Subcutaneous adipose tissue (tissue), 4 donors: ENCODE data around the gene P4HTM. TPM values are rescaled to one million over a fixed set of nuclear protein-coding genes. Genes with fewer than 3 reads are reported as not detected.

Experiments used
- total RNA-seq, 4 donors: library from RNA; depleted of rRNA; stranded (reverse); fragments of >200 nt; gene quantifications; one replicate each; pipeline ENCODE4 v1.1.0, GENCODE V29; 2016
- TF ChIP-seq, protein P1 (sequence below): fragments of 450-650 bp; IDR thresholded peaks from one replicate; pipeline ENCODE4 v1.5.1; 2016; ENCODE audit warnings: low read depth, mild to moderate bottlenecking, control low read depth, antibody characterized with exemption, moderate library complexity

Gene P4HTM
- total RNA-seq, 4 donors from 2014 or later = 15.3 to 30.6 (median 26.0) TPM

DNA sequence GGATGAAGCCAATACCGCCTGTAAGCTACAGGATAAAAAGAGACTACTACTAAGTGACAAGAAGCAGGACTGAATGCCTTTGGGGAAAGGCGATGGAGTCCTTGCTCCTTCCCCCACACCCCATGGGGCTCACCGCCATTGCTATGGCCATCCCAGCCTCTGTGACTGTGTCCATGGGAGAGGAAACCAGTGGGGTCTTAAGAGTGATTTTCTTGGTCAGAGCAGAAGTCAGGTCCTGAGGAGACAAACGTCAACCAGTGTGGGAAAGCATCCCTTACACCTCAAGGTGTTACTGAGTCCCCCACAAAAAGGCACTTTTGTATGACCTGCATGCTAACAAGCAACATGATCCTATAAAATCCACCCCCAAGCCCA, 38.2 kb downstream of the P4HTM start:
- TF ChIP-seq, protein P1, sequence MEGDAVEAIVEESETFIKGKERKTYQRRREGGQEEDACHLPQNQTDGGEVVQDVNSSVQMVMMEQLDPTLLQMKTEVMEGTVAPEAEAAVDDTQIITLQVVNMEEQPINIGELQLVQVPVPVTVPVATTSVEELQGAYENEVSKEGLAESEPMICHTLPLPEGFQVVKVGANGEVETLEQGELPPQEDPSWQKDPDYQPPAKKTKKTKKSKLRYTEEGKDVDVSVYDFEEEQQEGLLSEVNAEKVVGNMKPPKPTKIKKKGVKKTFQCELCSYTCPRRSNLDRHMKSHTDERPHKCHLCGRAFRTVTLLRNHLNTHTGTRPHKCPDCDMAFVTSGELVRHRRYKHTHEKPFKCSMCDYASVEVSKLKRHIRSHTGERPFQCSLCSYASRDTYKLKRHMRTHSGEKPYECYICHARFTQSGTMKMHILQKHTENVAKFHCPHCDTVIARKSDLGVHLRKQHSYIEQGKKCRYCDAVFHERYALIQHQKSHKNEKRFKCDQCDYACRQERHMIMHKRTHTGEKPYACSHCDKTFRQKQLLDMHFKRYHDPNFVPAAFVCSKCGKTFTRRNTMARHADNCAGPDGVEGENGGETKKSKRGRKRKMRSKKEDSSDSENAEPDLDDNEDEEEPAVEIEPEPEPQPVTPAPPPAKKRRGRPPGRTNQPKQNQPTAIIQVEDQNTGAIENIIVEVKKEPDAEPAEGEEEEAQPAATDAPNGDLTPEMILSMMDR = no peak

DNA sequence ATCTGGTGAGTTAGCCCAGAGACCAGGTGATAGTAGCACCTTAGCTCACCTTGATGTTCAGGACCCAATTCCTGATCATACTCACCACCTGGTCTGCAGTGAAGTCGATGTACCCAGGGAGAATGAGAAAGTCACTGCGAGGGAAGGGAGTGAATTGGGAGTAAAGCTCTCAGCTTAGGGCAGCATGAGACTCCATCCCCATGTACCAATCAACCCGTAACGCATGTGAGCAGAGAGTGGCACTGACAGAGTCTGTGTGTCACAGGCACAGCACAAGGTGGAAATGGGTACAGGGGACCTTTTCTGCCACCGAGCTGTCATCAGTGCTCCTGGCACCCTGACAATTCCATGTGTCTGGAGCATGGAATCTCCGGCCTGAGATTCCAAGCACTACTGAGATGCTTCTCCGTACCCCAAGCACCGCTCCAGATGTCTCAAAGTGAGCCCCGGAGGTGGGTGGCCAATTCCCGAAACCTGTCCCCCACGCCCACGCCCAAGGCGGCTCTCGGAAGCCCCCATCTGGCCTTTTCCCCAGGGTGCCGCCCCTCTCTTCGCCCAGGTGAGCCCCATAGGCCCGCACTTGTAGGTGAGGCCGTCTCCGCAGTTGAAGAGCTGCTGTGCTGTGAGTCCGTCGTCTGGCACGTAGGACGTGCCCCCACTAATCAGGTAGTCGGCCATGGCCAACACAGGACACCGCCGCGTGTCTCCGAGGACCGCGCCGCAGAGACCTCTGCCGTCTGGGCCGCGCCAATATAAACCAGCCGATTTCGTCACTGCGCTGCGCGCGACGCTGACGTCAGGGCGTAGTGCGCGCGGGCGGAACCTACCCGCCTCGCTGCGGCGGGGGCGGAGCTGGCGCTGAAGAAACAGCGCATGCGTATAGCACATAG, 38.9 kb downstream of the P4HTM start, which contains the start of gene IMPDH2:
TSS of gene IMPDH2 (minus strand) at position 726 of the 890 bp plus-strand sequence. CDS start at position 678, 48 bp downstream.
- TF ChIP-seq, protein P1 = no peak

DNA sequence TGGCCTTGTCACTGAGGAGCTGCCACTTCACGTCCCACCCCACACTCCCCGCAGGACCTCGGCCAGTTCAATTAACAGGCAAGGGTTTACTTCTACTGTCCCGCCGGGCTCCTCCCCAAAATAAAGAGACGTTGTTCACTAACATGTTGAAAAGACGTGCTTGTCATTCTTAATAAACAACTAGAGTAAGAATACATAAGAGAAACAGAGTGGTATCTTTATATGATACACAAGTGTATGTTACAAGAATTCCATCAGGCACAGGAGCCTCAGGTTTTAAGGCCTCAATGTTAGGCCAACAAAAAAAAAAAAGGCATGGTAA, 39.5 kb downstream of the P4HTM start:
- TF ChIP-seq, protein P1 = no peak

DNA sequence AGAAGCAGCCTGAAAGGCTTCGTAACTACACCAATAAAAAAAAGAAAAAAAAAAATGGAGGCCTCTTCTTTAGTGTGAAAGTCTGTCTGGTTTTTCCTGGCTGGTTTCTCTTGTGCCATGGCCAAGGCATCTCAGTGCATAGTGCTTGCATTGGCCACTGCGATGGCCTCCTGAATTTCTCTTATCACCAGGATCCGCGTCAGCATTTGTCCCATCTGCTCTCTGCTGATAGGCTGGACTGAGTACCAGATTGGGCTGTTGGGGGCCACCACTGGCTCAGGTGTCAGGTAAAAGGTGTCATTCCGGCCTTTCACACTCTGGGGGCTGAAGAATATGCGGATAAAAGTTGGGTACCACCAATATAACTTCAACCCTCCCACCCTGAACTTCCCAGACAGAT, 40.3 kb downstream of the P4HTM start:
- TF ChIP-seq, protein P1 = no peak

DNA sequence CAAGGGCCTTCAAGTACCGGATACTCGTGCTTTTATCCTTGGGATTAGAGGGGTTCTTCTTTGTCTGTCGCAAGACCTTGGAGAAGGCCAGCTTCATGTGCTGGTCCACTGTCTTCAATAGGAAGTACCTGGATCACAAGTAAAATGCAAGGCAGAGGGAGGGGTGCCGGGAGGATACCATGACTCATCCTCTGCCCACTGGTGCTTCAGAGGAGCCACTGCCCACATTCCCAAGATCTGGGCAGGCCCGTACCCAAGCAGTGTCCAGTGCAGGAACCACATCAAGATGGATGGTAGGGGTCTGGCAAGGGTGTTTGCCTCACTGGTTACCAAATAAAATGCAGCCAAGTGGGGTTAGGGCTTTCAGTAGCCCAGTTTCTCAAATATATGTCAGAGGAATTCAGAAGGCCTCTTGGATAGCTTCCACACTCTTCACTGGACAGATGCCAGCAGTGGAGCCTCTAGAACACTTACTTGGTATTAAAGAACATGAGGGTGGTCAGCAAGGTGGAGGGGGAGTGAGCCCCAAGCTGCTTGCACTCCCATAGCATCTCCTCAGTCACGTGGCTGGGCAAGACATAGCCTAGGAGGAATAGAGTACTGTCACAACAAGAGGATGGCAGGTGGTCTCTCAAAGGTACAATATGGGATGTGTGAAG, 42.7 kb downstream of the P4HTM start:
- TF ChIP-seq, protein P1 = no peak

DNA sequence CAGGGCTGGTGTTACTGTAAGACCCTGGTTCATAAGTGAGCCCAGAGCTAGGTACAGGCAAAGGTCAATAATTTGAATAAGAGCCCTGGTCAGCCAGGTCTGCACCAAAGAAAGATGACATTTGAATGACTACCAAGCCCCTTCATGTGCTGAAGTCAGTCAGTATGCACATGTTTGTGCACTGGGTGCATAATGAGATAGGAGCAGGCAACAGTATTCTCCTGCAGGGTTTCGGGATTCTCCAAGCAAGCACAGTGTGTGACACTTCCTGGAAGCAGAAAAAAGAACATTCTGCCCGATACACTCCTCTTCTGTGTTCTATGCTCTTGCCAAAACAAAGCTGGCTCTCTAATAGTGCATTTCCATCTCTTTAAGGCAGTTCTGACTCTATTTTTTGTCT, 44.6 kb downstream of the P4HTM start:
- TF ChIP-seq, protein P1 = no peak

DNA sequence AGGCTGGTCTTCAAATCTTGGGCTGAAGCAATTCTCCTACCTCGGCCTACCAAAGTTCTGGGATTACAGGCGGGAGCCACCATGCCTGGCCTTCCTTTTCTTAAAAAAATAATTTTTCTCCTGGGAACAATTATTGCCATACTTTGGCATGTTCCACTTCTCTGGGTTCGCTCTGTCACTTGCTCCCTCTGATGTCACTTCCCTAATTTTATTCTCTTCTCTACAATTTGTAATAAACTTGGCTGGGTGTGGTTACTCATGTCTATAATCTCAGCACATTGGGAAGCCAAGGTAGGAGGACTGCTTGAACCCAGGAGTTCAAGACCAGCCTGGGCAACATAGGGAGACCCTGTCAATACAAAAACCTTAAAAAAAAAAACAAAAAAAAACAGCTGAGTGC, 45.2 kb downstream of the P4HTM start:
- TF ChIP-seq, protein P1 = no peak
